Heart left ventricle (tissue), 16 donors: ENCODE measurements around the gene CDC27. TPM values are rescaled to one million over a fixed set of nuclear protein-coding genes. Genes with fewer than 3 reads are reported as not detected.

ENCODE experiments used
- ATAC-seq, 4 donors: fragments of 200-7000 bp; cut with Tn5 transposase; one replicate each; pipeline ENCODE4 v1.9.1; 2020 to 2022; ENCODE audit warnings: moderate library complexity in 4 of 4, mild to moderate bottlenecking in 3 of 4, moderate number of reproducible peaks in 1 of 4
- DNase-seq, 5 donors: peaks; one replicate each; pipeline ENCODE4 v3.0.0-alpha.2; 2020
- H3K27ac ChIP-seq, 12 donors: fragments of 200-600 bp; sonication (generic) in 4 of 12; one replicate each; pipeline versions ENCODE4 v1.5.0 to v1.8.0; 2016 to 2022; ENCODE audit warnings: mild to moderate bottlenecking in 2 of 12
- H3K27me3 ChIP-seq, 9 donors: fragments of 200-600 bp; sonication (generic) in 2 of 9; one replicate each; pipeline versions ENCODE4 v1.5.1 to v1.8.0; 2016 to 2022; ENCODE audit warnings: mild to moderate bottlenecking in 3 of 9
- H3K36me3 ChIP-seq, 9 donors: fragments of 200-600 bp; sonication (generic) in 2 of 9; one replicate each; pipeline versions ENCODE4 v1.5.0 to v1.8.0; 2018 to 2022; ENCODE audit warnings: mild to moderate bottlenecking in 2 of 9
- H3K4me1 ChIP-seq, 12 donors: fragments of 200-600 bp; sonication (generic) in 4 of 12; one replicate each; pipeline versions ENCODE4 v1.5.0 to v1.8.0; 2016 to 2022; ENCODE audit warnings: mild to moderate bottlenecking in 3 of 12
- H3K4me3 ChIP-seq, 12 donors: fragments of 200-600 bp; sonication (generic) in 4 of 12; one replicate each; pipeline versions ENCODE4 v1.5.0 to v1.8.0; 2017 to 2022; ENCODE audit warnings: mild to moderate bottlenecking in 9 of 12, moderate library complexity in 4 of 12
- H3K9me3 ChIP-seq, 12 donors: fragments of 200-600 bp; sonication (generic) in 4 of 12; one replicate each; pipeline versions ENCODE4 v1.5.0 to v1.8.0; 2016 to 2022; ENCODE audit warnings: mild to moderate bottlenecking in 1 of 12
- POLR2A ChIP-seq, 2 donors: fragments of 450-650 bp; IDR thresholded peaks; one replicate each; pipeline ENCODE4 v1.6.1; 2017; ENCODE audit warnings: antibody characterized with exemption in 2 of 2, mild to moderate bottlenecking in 2 of 2, moderate library complexity in 2 of 2
- WGBS, 4 donors: extraction: QIAGEN DNeasy Blood & Tissue Kit in 2 of 4; methylation state at CpG; one replicate each; pipeline versions ENCODE4 v1.1.5 to v1.1.7; 2013 to 2018; 5-methylcytosine and 5-hydroxymethylcytosine counted together
- intact Hi-C, 10 donors: fragments of 100-400 bp; cut with DNase I; formaldehyde crosslinking; loops; one replicate each; pipeline versions ENCODE4 v1.11.1 to v1.14.2; 2022
- polyA plus RNA-seq, 2 donors: library from polyadenylated mRNA; stranded (reverse); fragments of 200-250 nt; gene quantifications; one replicate each; pipeline ENCODE4 v1.2.3, GENCODE V29; 2013
- total RNA-seq, 9 donors: library from RNA; depleted of rRNA in 2 of 9; stranded (reverse); fragments of >200 nt in 2 of 9; fragmentation: NEBNext Ultra II Directional in 3 of 9; extraction: Animal tissue kit (Norgen Biotek cat#: 25700) in 3 of 9; gene quantifications; one replicate each; pipeline versions ENCODE4 v1.1.0 to v1.2.4, GENCODE V29; 2016 to 2023
- TF ChIP-seq, protein P1 (sequence below), 12 donors: fragments of 200-600 bp; sonication (generic) in 4 of 12; IDR thresholded peaks; one replicate each; pipeline versions ENCODE4 v1.5.0 to v1.8.0; 2018 to 2022; ENCODE audit warnings: antibody characterized with exemption in 12 of 12, mild to moderate bottlenecking in 5 of 12
- donor health status: ischemic (EF 13 %, LVEDD 7.1; RV severe dilation, severe dysfunction).
- donor health status: healthy with polysubstance abuse.
- donor health status: DM: no; HTN: yes; CAD: no.
- donor health status: DM: no; HTN: no; CAD: no.
- donor health status: ischemic (EF 25% LVEDD 6.9; RV normal size, moderate dysfunction).
- donor health status: ischemic (EF 25% LVEDD 5.7; RV mildly dilated, moderate dysfunction).
- donor health status: healthy.
- donor health status: DM: yes; HTN: yes; CAD: no.
- donor health status: ischemic (EF 35%, LVEDD 5.7; RV mildly dilated, moderate dysfunction).
- donor health status: nonischemic (EF 11% LVEDD 7.7; RV severe dilation, severe dysfunction).
- donor health status: DM: yes; HTN: yes; CAD: no.
- donor health status: PGD.
- donor health status: ischemic (EF 29% LVEDD 5.4; RV normal size, mild dysfunction).
- donor health status: nonischemic (EF 23%, LVEDD 6.1; RV moderate dilation, normal function).

Gene CDC27
- total and polyA plus RNA-seq, 11 donors: 10.4 to 110 (median 78.0) TPM

DNA sequence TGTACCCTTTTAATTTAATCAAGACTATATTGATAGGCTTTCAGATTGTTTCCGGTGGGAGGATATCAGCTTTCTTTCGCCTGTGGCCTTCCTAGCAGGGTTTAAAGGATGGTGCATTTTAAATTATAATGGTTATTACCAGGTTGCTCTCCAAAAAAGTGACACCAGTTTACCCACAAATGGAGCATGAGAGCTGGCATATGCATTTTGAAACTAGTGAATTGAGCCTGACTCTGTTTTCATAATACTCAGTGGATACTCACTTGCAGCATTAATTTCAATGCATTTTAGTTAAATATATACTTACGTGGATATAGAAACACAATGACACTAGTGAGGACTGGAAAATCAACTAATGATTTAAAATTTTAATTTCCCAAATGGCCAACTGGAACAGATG lies 25.8 kb upstream of the CDC27 start:
- H3K36me3 ChIP-seq: no peaks in the 10 kb centered on the region
- no peak for DNase-seq
- WGBS, 4 donors: 81 to 87% (median 83%) methylated on average over 3 of the region's 3 CpGs

DNA sequence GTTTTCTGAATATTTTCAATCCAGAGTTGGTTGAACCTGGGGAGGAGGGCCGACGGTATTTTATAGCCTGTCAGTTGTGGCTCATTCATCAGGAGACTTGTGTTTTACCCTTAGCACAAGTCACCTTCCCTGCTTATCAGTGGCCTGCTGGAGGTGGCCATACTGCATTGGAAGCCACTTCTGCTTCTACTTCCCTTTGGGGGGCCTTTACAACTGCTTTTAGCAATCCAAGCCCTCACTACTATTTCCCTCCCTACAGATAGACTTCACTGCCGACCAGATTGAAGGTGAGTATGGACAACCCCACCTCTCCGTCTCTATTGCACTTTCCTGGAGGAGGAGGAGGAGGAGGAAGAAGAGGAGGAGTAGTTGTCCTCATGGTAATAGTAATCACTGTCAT lies 24.4 kb upstream of the CDC27 start:
- TF ChIP-seq, protein P1, sequence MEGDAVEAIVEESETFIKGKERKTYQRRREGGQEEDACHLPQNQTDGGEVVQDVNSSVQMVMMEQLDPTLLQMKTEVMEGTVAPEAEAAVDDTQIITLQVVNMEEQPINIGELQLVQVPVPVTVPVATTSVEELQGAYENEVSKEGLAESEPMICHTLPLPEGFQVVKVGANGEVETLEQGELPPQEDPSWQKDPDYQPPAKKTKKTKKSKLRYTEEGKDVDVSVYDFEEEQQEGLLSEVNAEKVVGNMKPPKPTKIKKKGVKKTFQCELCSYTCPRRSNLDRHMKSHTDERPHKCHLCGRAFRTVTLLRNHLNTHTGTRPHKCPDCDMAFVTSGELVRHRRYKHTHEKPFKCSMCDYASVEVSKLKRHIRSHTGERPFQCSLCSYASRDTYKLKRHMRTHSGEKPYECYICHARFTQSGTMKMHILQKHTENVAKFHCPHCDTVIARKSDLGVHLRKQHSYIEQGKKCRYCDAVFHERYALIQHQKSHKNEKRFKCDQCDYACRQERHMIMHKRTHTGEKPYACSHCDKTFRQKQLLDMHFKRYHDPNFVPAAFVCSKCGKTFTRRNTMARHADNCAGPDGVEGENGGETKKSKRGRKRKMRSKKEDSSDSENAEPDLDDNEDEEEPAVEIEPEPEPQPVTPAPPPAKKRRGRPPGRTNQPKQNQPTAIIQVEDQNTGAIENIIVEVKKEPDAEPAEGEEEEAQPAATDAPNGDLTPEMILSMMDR (IDR thresholded peaks at IDR 0.05): no peak
- no peak for TF ChIP-seq POLR2A (IDR thresholded peaks at IDR 0.05)
- 65 to 77% (median 71%) methylated on average over 4 of the region's 4 CpGs for WGBS, 4 donors
- Histone ChIP-seq H3K27ac (no peak overlapping the region), H3K4me1 (peaks cover 0 to 34% (median 12%) of the 10 kb centered on the region in 12 donors), H3K4me3 (no peak overlapping the region), H3K27me3 (no peaks in the 10 kb centered on the region), H3K9me3 (no peaks in the 10 kb centered on the region), H3K36me3 (no peaks in the 10 kb centered on the region)
- ATAC-seq (no peak), DNase-seq (no peak)
- intact Hi-C loops: no loop called here

More for the DNA sequence above, 25.8 kb upstream of the CDC27 start:
- Histone ChIP-seq H3K4me1 (peaks cover 0 to 35% (median 21%) of the 10 kb centered on the region in 12 donors), H3K9me3 (no peaks in the 10 kb centered on the region), H3K4me3 (no peak overlapping the region), H3K27ac (no peak overlapping the region), H3K27me3 (no peaks in the 10 kb centered on the region)
- TF ChIP-seq, protein P1 (IDR thresholded peaks at IDR 0.05): no peak
- ATAC-seq: no peak
- intact Hi-C loops: no loop called here

DNA sequence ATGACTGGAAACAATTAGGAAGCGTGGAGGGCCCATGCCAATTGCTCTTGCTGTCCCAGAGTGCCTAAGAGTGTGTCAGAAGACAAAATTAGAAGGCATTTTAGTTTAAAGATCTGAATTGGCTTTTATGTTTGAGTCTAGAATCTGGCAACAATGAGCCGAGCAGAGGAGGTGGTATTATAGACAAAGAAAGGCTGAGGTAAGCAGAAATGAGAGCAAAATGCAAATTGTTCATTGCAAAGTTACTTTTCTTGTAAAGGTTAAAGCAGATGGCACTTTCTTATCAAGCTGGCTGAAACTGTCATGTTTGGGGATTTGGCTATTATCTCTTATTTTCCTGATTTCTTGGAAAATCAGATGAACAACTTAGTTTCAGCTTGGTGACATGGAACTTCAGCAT lies 23.4 kb upstream of the CDC27 start:
- Histone ChIP-seq H3K9me3 (no peaks in the 10 kb centered on the region), H3K36me3 (no peaks in the 10 kb centered on the region), H3K27ac (no peak overlapping the region), H3K27me3 (no peaks in the 10 kb centered on the region), H3K4me1 (peaks cover 0 to 29% (median 7%) of the 10 kb centered on the region in 12 donors), H3K4me3 (no peak overlapping the region)
- 75 to 81% (median 76%) methylated on average over 2 of the region's 2 CpGs for WGBS, 4 donors
- TF ChIP-seq, protein P1 (IDR thresholded peaks at IDR 0.05): no peak
- TF ChIP-seq POLR2A (IDR thresholded peaks at IDR 0.05): no peak
- no peak for DNase-seq
- intact Hi-C loops: no loop called here
- no peak for ATAC-seq

DNA sequence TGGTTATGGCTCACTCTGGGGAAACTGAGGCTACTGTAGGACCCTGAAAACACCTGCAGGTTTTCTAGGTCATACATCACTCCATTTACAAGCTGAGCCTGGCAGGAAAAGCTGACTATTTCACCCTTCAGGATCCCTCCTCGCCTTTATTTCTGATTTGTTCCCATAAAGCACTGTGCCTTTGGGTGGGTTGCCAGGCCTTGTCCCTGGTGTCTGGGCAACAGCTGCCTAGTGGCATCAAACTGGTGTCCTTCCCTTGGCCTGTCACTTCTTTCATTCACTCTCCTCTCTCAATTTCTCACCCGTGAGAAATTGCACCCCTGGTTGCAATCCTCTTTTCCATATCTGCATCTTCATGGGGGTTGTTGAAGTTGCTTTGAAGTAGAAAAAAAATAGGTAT lies 21.7 kb upstream of the CDC27 start:
- DNase-seq (no peak), ATAC-seq (no peak)
- Histone ChIP-seq H3K4me1 (peaks cover 0 to 28% (median 15%) of the 10 kb centered on the region in 12 donors), H3K27ac (peak overlapping the region in 1 of 12 donors; percentile 2), H3K27me3 (no peaks in the 10 kb centered on the region), H3K4me3 (no peak overlapping the region), H3K36me3 (no peaks in the 10 kb centered on the region), H3K9me3 (no peaks in the 10 kb centered on the region)
- no peak for TF ChIP-seq POLR2A (IDR thresholded peaks at IDR 0.05)
- TF ChIP-seq, protein P1 (IDR thresholded peaks at IDR 0.05): no peak
- intact Hi-C loops: no loop called here
- 54 to 61% (median 58%) methylated on average over 2 of the region's 2 CpGs for WGBS, 4 donors
